Endothelial cell of umbilical vein (primary cell): ENCODE data around the gene VAMP7.

Source experiments
- CTCF ChIP-seq, 2 donors: IDR thresholded peaks; 1 replicate in 1 of 2; 2 replicates in 1 of 2; pipeline ENCODE4 v1.5.1; 2011; ENCODE audit warnings: low read length in 2 of 2, mild to moderate bottlenecking in 2 of 2, moderate library complexity in 2 of 2, control low read depth in 1 of 2, inconsistent platforms in 1 of 2, low read depth in 1 of 2; ENCODE audit not compliant: insufficient read depth in 1 of 2; ENCODE audit errors: extremely low read depth in 1 of 2
- EZH2 ChIP-seq: IDR thresholded peaks from 2 replicates; pipeline ENCODE4 v1.6.1; 2012; ENCODE audit warnings: borderline replicate concordance, low read depth, mild to moderate bottlenecking, moderate library complexity, low read length, inconsistent platforms; ENCODE audit not compliant: severe bottlenecking
- FOS ChIP-seq: IDR thresholded peaks from 2 replicates; pipeline ENCODE4 v1.6.1; 2011; ENCODE audit warnings: mild to moderate bottlenecking, low read length, moderate library complexity, borderline replicate concordance; ENCODE audit not compliant: insufficient read depth
- JUN ChIP-seq: IDR thresholded peaks from 2 replicates; pipeline ENCODE4 v1.6.1; 2011; ENCODE audit warnings: borderline replicate concordance, low read depth; ENCODE audit not compliant: insufficient read length, insufficient read depth
- POLR2A ChIP-seq: IDR thresholded peaks from 2 replicates; pipeline ENCODE4 v1.6.1; 2012; ENCODE audit warnings: low read depth, mild to moderate bottlenecking, control low read depth, low read length
- POLR2AphosphoS5 ChIP-seq: IDR thresholded peaks from 2 replicates; pipeline ENCODE4 v1.6.1; 2012; ENCODE audit warnings: low read depth, mild to moderate bottlenecking, control low read depth, low read length, moderate library complexity; ENCODE audit not compliant: insufficient read depth

- TF ChIP-seq EZH2, result no peak
- TF ChIP-seq POLR2A, result no peak
- no peak for TF ChIP-seq POLR2AphosphoS5
- TF ChIP-seq FOS, result no peak
- no peak for TF ChIP-seq CTCF (IDR thresholded peaks at IDR 0.05; ENCODE audit: extremely low read depth in 1 of 2, insufficient read depth in 1 of 2, low read depth in 1 of 2, low read length in 2 of 2)
- TF ChIP-seq JUN, result no peak
Measured at GRCh38 chrX:155900765-155901164, 19.6 kb downstream of the VAMP7 start.
